GM21737 (cell line): Measurements from ENCODE around the gene HDAC4.

Source experiments
- ATAC-seq: cut with Tn5 transposase; IDR thresholded peaks from one replicate; pipeline ENCODE4 v1.9.1; 2021; ENCODE audit warnings: mild to moderate bottlenecking, moderate library complexity; ENCODE audit not compliant: unreplicated experiment

HDAC4 gene

DNA sequence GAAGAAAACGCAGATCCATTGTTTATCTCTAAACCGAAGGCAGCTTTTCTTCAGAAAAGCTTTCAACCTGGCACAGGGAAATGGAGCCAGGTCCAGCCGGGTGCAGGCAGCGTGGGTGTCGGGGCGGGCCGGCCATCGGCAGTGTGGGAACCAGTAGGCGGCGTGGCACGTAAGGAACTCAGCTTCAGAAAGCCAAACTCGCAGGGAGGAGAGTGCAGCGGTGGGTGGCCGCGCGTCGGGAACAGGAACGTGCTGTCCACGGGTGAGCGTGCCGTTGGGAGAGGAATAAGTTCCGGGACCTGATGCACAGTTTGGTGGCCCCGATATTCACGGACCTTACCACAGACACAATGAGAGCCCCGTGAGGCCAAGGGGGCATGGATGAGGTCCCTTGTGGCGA, 282.6 kb downstream of the HDAC4 start:
- no peak for ATAC-seq

DNA sequence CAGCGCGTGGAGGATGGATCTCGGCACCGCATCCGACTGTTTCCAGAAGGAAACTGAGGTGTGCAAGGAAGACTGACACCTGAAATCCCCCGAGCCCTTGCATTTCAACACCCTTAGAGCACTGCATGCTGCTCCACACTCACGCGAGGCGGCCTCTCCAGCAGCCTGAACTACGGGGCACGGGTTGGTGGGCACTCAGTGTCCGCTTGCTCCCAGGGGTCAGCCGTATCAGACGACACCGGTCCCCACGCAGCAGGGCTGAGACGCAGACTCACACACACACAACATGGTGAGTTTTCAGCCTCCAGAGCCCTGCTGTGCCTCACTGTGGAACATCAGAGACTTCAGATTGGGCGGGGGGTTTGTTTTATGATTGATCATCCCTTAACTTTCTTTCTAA, 283.0 kb downstream of the HDAC4 start:
- ATAC-seq: no peak

DNA sequence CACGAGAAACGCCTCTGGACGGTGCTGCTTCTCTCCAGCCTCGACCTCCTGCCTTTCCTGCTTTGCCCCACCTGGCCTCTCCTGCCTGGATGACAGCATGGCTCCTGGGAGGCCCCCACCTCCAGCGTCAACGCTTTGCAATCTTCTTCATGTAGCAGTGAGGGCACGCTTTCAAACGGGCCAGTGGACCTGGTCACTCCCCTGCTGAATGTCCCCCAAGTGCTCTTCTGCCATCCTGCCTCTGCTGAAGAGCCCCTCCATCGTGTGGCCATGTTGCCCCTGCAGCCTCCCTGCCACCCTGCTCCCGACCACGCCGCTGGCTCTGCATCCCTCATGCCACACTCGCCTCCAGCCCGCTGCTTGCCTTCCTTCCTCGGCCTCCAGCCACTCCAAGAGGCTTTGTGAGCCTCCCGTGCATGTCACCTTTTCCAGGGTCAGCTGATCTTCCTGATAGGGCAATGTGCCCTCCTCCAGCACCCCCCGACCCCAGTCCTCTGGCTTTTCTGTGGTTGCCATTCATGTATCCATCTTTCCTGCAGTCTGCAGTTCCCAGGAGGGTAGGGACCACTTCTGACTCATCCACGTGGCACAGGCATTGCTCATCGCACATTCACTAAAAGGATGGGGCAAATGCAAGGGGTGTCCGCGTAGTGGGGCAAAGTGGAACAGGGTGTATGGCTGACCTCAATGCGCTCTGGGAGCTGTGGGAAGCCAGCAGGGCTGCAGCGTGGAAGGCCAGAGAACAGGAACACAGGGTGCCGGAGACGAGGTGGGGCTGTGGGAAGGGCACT, 284.2 kb downstream of the HDAC4 start:
- no peak for ATAC-seq

DNA sequence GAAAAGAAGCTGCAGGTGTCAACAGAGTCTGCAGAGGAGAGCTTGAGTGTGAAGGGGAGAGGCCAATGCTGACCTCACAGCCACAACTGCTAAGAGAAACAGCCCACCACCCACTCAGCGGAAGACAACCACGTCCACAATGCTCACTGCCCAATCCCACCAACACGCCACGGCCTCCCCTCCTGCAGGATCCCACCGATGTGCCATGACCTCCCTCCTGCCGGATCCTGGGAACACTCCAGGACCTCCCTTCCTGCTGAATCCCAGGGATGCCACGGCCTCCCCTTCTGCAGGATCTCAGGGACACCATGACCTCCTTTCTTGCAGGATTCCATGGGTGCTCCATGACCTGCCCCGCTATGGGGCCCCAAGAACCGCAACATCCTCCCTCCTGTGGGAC, 285.2 kb downstream of the HDAC4 start:
- ATAC-seq: no peak

DNA sequence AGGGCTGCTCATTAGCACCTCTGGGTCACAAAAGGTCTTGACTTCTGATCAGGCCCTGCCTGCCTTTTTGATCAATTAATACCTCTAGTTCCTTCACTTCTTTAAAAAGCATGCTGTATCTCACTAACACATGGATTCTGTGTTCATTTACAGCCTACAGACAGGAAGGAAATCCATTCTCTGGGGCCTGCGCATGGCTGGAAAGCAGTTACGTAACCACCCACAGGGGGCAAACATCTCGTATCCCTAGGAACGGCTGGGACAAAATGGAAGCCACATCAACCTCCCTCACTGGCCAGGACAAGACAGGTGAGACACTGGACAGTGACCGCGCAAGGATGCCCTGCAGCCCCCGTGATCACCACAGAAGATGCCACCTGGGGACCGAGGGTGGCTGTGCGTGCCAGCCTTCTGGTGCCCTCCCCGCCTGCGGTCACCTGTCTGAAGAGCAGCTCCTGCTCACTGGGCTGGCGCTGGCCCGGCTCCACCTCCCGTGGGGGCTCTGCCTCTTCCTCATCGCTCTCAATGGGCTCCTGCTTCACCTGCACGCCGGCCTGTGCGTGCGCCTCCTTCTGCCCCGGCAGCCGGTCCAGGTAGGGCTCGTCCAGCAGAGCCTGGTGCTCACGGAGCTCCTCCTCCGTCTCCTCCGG, 286.1 kb downstream of the HDAC4 start:
- no peak for ATAC-seq

DNA sequence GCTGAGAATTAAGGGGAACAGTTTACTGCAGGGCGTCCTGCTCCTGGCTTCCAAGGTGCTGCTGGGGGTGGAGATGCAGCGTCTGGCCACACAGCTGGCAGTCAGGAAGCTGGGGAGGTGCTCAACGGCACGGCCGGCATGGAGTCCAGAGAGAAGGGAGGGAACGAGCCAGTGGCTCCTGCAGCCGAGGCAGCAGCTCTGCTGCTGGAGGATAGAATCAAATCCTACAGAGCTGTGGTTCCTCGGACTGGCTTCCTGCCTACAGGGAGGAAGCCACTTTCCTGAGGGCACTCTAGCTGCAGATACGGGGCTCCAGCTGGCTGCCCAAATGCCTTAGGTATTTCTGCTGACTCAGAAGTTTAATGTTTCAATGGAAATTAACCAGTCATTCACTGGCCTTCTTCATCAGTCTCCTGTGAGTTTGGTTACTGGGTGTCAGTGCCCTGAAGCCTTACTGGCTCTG, 286.7 kb downstream of the HDAC4 start:
- ATAC-seq: no peak

DNA sequence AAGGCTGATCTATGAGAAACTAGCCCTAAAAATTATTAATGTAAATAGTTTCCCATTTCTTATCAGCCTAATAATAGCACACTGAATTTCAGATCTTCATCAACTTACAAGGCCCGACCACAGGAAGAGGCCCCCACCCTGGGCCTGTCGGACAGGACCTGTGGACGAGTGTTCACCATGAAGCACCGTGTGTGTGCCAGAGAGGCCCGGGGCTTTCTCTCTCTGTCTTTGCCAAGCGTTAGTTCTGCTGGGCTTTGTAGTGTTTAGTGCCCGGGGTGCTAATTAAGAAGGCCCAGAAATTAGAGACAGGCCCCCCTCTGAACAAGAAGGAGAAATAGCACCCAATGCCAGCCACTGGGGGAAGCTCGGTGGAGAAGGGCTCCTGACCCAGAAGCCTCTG, 287.2 kb downstream of the HDAC4 start:
- ATAC-seq: no peak

DNA sequence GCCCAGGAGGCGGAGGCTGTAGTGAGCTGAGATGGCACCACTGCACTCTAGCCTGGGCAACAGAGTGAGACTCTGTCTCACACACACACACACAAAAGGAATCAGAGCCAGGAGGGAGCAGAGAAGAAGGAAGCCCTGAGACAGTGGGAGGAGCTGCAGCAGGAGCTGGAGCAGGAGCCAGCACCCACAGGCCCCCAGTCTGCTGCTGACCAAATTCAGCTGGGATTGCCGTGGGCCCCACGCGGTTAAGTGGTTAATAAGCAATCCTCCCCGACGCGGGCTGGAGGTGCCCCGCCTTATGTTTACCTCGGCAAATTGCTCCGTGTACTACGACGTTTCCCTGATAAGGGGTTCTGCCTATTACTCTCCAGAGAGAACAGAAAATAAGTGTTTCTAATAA, 287.6 kb downstream of the HDAC4 start:
- no peak for ATAC-seq

DNA sequence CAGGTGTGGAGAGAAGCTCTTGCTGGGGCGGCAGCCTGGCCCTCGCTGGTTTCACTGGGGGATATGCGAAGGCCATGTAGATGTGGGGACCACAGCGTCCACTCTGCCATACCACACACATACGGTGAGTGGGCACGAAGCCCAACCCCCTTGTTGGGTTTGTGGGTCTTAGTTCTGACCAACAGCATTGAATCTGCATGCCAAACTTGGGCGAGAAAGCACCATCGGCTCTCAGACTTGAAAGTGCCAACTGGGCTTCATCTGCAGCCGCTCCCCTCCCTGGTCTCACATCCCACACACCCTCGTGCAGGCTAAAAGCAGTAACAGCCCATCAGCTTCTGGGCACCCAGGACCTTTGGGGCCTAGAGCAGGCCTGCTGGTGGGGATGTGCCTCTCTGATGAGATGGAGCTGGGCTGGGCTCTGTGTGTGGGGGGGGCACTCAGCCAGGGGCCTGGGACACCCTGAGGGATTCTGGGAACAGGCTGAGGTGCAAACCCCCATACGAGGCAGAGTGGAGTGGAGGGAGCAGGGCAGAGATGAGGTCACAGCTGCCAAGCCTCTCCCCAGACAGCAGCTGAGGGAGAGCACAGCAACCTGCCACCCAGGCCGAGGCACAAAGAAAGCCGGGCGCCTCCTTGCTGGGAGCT, 288.6 kb downstream of the HDAC4 start:
- ATAC-seq: no peak

DNA sequence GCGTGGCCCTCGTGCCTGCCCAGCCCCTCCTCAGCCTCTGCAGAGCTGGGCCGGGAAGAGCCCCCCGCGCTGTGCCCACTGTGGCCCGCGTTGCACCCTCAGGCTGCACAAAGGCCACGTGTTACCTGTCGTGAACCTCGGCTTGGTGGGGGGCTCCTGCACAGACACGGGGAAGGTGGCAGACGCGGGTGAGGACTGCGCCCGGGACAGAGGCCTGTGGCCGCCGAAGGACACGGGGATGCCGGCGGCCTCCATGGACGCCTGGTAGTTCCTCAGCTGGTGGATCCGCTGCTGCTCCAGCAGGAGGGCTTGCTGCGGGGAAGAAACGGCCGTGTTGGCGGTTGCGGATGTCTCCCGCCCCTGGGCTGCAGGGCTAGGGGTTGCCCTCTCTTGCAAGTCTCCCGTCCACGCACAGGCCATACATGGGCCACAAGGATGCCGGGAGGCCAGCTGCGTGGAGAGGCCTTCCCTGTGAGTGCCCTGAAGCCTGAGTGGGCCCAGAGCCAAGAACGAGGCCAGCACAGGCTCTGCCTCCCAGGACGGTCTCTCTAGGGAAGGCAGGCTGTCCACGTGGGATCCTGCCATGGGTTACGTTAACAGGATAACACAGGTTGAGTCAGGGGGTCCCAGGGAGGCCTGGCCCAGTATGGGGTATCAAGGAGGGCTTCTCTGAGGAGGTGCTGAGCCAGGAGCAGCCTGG, 289.3 kb downstream of the HDAC4 start:
- no peak for ATAC-seq

DNA sequence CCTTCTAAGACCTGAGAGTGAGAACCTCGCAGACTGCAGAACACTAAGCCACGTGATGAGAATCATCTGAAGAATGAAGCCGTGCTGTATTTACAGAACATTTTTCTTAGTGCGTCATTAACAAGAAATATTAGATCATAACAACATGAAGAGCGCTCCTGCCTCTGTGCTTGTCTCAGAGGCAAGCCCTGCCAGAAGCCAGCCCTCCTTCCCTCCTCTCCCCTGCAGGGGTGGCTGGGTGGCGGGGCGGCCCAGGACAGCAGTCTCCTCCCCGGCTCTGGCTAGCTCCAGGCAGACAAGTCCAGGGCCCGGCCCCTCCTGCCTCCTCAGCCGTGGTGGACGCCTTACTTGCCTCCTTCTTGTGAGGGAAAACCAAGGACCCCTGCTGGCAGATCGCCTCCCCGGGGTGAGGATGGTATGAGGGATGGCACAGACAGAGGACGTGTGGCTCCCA, 290.2 kb downstream of the HDAC4 start:
- ATAC-seq: no peak

DNA sequence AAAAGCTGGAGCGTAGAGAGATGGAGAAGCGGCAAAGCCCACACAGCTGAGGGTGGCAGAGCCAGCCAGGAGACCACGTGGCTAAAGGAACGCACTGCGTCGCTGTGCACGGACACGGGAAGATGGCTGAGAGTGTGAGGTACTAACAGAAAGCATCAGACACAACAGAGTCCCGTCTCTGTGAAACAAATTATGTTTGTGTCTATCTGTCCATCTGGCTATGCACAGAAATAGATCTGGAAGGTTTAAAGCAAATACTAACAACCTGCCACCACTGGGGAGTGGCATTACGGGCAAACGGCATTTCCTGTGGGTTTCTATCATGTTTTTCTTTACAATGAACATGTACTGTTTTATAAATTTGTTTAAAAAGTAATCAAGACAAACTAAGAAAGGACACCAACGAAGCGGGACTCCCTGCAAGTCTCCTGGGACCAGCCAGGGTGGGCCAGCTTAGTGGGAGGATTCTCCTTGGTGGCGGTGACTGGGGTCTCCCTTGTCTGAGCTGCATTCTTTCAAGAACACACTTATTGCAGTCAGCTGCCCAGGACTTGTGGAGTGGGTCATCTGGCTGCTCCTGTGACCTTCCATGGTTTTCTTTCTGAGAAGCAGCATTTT, 290.8 kb downstream of the HDAC4 start:
- no peak for ATAC-seq

DNA sequence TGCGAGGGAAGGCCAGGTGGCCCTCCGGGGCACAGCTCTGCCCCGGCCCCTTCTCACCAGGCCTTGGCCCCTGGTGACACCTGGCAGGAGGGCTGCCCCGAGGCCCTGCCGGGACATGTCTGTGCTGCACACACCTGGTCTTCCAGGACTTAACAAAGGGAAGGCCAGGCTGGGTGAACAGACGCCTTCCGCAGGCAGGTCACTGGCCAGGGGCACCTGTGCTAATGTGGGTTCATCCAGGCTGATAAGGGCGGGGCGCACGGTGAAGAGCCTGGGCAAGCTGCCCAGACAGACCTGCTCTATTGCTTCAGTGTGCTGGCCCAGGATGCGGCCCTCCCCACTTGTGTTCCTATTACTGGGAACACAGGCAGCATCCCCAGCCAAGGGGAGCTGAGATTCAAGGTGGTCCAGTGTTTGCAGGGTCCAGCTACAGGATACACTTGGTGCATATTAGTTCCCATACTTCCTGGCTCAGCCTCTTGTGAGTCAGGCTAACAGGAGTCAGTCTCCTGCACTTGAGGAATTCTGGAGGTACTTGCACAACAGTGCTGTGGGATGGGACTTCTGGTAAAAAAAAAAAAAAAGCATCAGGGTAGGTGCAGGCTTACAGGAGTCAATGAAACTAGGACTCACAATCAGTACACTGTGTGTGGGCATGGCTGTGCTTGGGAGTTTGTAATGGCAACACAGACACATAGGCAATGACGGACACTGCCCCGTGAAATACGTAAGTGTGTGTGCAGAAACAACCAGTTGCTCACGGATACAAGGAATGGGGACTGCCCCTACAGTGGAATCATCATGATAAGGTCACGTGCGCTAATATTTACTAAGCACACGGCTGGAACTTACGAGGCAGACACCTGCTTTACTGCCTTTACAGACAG, 291.5 kb downstream of the HDAC4 start:
- ATAC-seq: no peak

DNA sequence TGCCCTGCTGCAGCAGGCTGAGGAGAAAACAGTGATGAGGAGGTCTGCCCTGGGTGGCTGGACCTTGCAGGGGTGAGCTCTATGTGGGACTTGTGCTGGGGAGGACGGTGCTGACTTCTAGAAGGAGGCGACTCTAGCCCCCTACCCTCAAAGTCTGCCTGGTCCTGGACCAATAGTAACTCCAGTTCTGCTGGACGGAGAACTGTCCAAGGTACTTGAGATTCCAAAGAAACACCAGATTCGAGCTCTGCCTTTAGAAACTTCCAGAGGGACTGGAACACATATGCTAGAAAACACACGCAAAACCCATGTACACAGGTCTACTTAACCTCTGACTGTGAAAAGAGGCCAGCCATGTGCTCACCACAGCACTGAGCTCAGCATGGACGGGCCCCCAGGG, 292.4 kb downstream of the HDAC4 start:
- no peak for ATAC-seq

DNA sequence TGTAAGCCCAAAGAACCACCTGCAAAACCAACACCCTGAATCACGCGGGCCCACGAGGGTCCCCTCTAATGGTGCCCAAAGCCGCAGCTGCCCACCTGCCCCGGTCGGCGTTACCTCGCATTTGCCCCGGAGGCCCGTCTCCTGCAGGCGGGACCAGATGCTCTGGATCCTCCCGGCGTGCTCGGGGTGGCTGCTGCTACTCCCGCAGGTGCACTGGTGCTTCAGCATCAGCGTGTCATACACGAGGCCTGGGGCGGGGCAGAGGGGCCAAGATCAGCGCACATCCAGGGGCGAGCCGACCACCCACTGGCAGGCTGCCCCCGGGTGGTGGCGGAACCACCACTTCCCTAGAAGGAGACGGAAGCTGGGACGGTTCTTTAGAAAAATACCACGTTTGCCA, 292.9 kb downstream of the HDAC4 start:
- no peak for ATAC-seq

DNA sequence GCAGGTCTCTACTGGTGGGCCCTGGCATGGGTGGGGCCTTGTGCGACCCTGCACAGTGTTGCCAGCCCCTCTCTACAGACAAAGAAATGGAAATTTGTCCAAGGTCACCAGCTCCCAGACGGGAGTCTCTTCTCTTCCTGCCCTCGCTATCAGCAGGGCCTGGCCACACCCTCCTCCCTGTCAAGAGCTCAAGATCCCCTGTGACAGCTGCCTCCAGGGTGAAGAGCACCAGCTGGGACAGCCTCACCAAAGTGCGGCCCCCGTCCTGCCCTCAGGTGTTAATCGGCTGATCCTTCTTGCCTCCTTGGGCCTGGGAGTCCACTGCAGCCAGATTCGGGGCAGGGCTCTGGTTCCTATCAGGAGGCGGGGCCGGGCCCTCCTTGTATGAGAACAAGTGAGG, 293.9 kb downstream of the HDAC4 start:
- ATAC-seq: no peak

DNA sequence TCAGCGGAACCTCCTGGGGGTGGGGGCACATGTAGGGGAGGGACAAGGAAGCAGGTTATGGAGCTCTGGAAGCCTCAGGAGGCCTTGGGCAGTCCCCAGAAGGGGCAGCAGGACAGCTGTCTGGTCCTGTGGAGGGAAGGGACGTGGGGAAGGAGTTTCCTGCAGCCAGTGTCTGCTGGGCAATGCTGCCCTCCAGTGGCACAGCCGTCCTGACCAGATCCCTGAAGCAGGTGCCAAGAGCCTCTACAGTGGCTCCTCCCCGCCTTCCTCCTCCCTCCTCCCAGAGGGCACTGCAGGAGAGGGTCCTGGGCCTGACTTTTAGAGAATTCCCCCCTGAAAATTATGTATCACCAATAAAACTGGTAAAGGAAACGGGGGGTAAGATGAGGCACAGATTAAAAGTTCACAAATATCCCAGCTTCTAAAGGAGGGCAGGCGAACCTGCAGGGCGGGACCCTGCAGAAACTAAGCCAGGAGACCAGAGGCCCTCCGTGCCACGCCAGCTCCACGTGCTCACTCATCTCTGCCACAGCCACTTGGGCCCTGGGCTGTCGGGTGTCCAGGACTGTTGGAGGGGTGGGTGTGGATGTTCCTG, 294.4 kb downstream of the HDAC4 start:
- ATAC-seq: no peak

DNA sequence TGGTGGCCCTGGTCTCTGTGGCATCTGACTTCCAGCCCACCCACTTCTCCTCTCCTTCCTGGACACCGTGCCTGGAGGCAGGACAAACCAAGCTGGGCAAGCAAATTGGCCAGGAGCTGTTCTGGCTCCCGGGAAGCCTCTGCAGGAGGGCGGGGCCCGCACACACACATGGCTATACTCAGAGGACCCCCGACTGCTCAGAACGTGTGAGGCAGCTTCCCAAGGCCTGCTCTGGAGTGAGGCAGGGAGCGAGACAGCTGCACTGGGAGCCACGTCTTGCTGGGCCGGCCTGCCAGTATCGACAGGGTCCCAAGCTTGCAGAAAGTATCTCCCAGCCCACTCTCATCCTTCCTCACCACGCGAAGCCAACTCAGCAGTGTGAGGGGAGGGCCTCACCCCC, 295.6 kb downstream of the HDAC4 start:
- ATAC-seq: no peak

DNA sequence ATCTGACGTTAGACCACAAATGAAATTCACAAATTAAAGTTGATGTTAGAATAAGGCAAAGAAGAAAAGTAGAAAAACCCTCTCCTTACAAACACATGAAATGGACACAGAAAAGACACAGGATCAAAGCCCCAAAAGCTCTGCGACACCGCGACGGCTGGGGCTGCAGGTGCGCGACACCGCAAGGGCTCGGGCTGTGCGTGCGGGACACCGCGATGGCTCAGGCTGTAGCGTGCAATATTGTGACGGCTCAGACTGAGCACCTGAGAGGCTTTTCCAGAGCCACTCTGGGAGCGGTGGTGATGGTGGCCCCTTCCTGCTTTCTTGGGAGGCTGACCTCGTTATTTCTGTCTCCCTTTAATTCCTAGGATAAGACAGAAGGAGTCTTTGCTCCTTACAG, 296.0 kb downstream of the HDAC4 start:
- no peak for ATAC-seq
